A549 (cell line): ENCODE data around the gene XPO6. TPM values are rescaled to one million over a fixed set of nuclear protein-coding genes. Genes with fewer than 3 reads are reported as not detected.

Source experiments
- ATAC-seq, 2 experiments: fragments of 200-7000 bp in 1 of 2; fragments of >200 bp in 1 of 2; cut with Nextera tagmentation in 1 of 2; cut with Tn5 transposase in 1 of 2; 3 replicates each; pipeline versions ENCODE4 v1.8.0 to v1.9.1; 2018 to 2020; ENCODE audit warnings: mild to moderate bottlenecking in 1 of 2, moderate library complexity in 1 of 2
- CTCF ChIA-PET: fragments of 300-600 bp; sonication (Branson Sonifier 250); formaldehyde crosslinking; extraction: SDS; loops from one replicate; lab custom pipeline; 2021; ENCODE audit warnings: antibody characterized with exemption, inconsistent platforms; lab: Yijun Ruan, JAX
- POLR2A ChIA-PET: fragments of 350-600 bp; formaldehyde crosslinking; extraction: SDS; loops from one replicate; lab custom pipeline; 2021; ENCODE audit warnings: antibody characterized with exemption, inconsistent platforms; lab: Yijun Ruan, JAX
- DNase-seq, 2 experiments: peaks; one replicate each; pipeline versions ENCODE4 v3.0.0 to v3.0.0-alpha.2; 2011 to 2016; ENCODE audit warnings: low read depth in 1 of 2, low spot score in 1 of 2
- FAIRE-seq: peaks from 2 replicates; lab custom pipeline; 2011; peaks lifted over from hg19 to GRCh38; lab: Jason Lieb, UNC
- H3K27ac ChIP-seq, 2 experiments: fragments of >200 bp; sonication (Bioruptor Twin); formaldehyde crosslinking; 3 replicates each; pipeline ENCODE4 v1.5.1; 2016 to 2017
- H3K4me1 ChIP-seq: fragments of >200 bp; sonication (Bioruptor Twin); formaldehyde crosslinking; 3 replicates; pipeline ENCODE4 v1.6.1; 2016
- H3K4me2 ChIP-seq: fragments of >200 bp; sonication (Bioruptor Twin); formaldehyde crosslinking; 3 replicates; pipeline ENCODE4 v1.6.1; 2016
- H3K4me3 ChIP-seq: fragments of >200 bp; sonication (Bioruptor Twin); formaldehyde crosslinking; 3 replicates; pipeline ENCODE4 v1.5.1; 2016
- H3K9me3 ChIP-seq: fragments of >200 bp; sonication (Bioruptor Twin); formaldehyde crosslinking; 3 replicates; pipeline ENCODE4 v1.6.1; 2016
- CHD2 ChIP-seq: fragments of 150-350 bp; IDR thresholded peaks from 2 replicates; pipeline ENCODE4 v1.6.1; 2014; ENCODE audit warnings: low read length; ENCODE audit not compliant: partially characterized antibody
- CHD4 ChIP-seq: fragments of 200-600 bp; sonication (generic); IDR thresholded peaks from 2 replicates; pipeline ENCODE4 v1.6.1; 2016; ENCODE audit warnings: antibody characterized with exemption, mild to moderate bottlenecking, borderline replicate concordance
- CTCF ChIP-seq: fragments of >200 bp; sonication (Bioruptor Twin); formaldehyde crosslinking; IDR thresholded peaks from 3 replicates; pipeline ENCODE4 v1.5.1; 2016
- EHF ChIP-seq: fragments of 250-450 bp; sonication (Bioruptor Pico); IDR thresholded peaks from 2 replicates; pipeline ENCODE4 v1.5.0; 2020; ENCODE audit warnings: mild to moderate bottlenecking
- ESRRA ChIP-seq: fragments of 150-350 bp; IDR thresholded peaks from 2 replicates; pipeline ENCODE4 v1.6.1; 2014; ENCODE audit warnings: mild to moderate bottlenecking, low read length, borderline replicate concordance
- FOSB ChIP-seq: fragments of 250-450 bp; sonication (Bioruptor Pico); IDR thresholded peaks from 2 replicates; pipeline ENCODE4 v1.5.0; 2020; ENCODE audit warnings: mild to moderate bottlenecking, moderate library complexity
- FOSL2 ChIP-seq, 2 experiments: fragments of 450-650 bp in 1 of 2; fragments of >200 bp in 1 of 2; sonication (Bioruptor Twin) in 1 of 2; formaldehyde crosslinking; IDR thresholded peaks; 2 replicates each; pipeline versions ENCODE4 v1.5.0 to v1.6.1; 2016 to 2020; ENCODE audit warnings: mild to moderate bottlenecking in 1 of 2, moderate library complexity in 1 of 2
- GATA3 ChIP-seq: IDR thresholded peaks from 2 replicates; pipeline ENCODE4 v1.6.1; 2012; ENCODE audit warnings: borderline replicate concordance
- HES2 ChIP-seq: fragments of >200 bp; sonication (Bioruptor Twin); formaldehyde crosslinking; IDR thresholded peaks from 2 replicates; pipeline ENCODE4 v1.6.1; 2016
- HOXA7 ChIP-seq: fragments of 250-450 bp; sonication (Bioruptor Pico); IDR thresholded peaks from 2 replicates; pipeline ENCODE4 v1.5.0; 2020; ENCODE audit warnings: mild to moderate bottlenecking, moderate library complexity
- JUN ChIP-seq, 2 experiments: fragments of >200 bp; sonication (Bioruptor Twin); formaldehyde crosslinking; IDR thresholded peaks; 2 replicates in 1 of 2; 3 replicates in 1 of 2; pipeline ENCODE4 v1.6.1; 2016 to 2017
- MAX ChIP-seq: IDR thresholded peaks from 2 replicates; pipeline ENCODE4 v1.6.1; 2012
- MAZ ChIP-seq: fragments of 150-350 bp; IDR thresholded peaks from 2 replicates; pipeline ENCODE4 v1.6.1; 2014; ENCODE audit warnings: antibody characterized with exemption, low read depth, low read length, borderline replicate concordance
- POLR2A ChIP-seq: IDR thresholded peaks from 2 replicates; pipeline ENCODE4 v1.6.1; 2012; ENCODE audit warnings: mild to moderate bottlenecking, low read length
- REST ChIP-seq: fragments of 200-600 bp; sonication (generic); IDR thresholded peaks from 2 replicates; pipeline ENCODE4 v1.6.1; 2016; ENCODE audit warnings: antibody characterized with exemption, mild to moderate bottlenecking, moderate library complexity
- RFX5 ChIP-seq: fragments of 450-650 bp; IDR thresholded peaks from 2 replicates; pipeline ENCODE4 v1.7.1; 2014; ENCODE audit warnings: antibody characterized with exemption, mild to moderate bottlenecking, moderate library complexity
- USF2 ChIP-seq: fragments of 450-650 bp; IDR thresholded peaks from 2 replicates; pipeline ENCODE4 v1.6.1; 2014; ENCODE audit warnings: antibody characterized with exemption
- ZNF302 ChIP-seq: fragments of 250-450 bp; sonication (Bioruptor Pico); IDR thresholded peaks from 2 replicates; pipeline ENCODE4 v1.9.0; 2021; ENCODE audit warnings: inconsistent platforms, mild to moderate bottlenecking, moderate library complexity
- WGBS: methylation state at CpG from one replicate; pipeline ENCODE4 v1.1.6; 2017; ENCODE audit errors: missing lambda C conversion rate; 5-methylcytosine and 5-hydroxymethylcytosine counted together
- polyA plus RNA-seq, 4 experiments: library from polyadenylated mRNA; depleted of rRNA in 3 of 4; stranded (reverse); fragments of >200 nt; fragmentation: RNase III in 1 of 4; extraction: RNeasy Plus Mini Kit Qiagen cat#74134 plus additional on column Dnase treatment in 1 of 4; gene quantifications; 2 replicates in 3 of 4; 3 replicates in 1 of 4; pipeline ENCODE4 v1.2.3, GENCODE V29; 2011 to 2017
- TF ChIP-seq, protein P1 (sequence below): IDR thresholded peaks from 2 replicates; pipeline ENCODE4 v1.6.1; 2012; ENCODE audit warnings: low read depth, borderline replicate concordance
- TF ChIP-seq, protein P2 (sequence below): fragments of 250-450 bp; sonication (Bioruptor Pico); IDR thresholded peaks from 2 replicates; pipeline ENCODE4 v1.5.0; 2020; ENCODE audit warnings: low read depth, mild to moderate bottlenecking, moderate library complexity
- TF ChIP-seq, protein P3 (sequence below): fragments of 250-450 bp; sonication (Bioruptor Pico); IDR thresholded peaks from 2 replicates; pipeline ENCODE4 v1.5.0; 2021; ENCODE audit warnings: mild to moderate bottlenecking, moderate library complexity, borderline replicate concordance

XPO6 gene
- polyA plus RNA-seq, 2 of the 4 experiments (the other 2 are of a cell fraction), result 63.0 to 108 TPM

DNA sequence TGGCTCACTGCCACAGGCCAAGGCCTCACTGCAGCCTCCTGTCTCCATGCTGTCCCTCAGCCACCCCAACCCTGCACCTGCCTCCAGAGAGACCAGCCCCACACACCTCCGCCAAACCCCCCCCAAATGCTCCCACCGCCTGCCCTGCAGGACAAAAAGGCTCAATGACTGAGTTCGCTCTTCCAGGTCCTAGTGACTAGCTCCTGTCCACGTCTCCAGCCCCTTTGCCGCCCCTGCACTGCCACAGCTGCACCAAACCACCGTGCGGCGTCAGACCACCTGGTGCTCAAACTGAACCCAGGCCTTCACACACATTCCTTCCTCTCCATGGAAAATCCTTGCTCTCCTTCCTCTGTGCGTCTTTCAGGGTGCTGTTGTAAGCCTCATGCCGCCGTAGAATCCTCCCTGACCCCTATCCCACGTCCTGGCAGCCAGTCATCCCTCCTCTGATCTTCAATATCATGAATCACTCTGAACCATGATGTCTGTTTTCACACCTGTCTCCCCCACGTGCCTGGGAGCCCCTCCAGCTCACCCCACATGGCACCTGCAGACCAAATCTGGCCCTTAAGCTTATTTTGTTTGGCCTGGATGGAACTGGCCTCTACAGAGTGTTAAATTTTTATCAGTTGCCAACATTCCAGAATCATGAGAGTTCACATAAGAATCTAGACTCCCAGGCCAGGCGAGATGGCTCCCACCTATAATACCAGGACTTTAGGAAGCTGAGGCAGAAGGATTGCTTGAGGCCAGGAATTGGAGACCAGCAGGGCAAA lies 144.0 kb downstream of the XPO6 start (continued):
- TF ChIP-seq FOSL2 (IDR thresholded peaks at IDR 0.05) (no peak), FOSL2 (CRISPR knock-in tag; IDR thresholded peaks at IDR 0.05) (no peak), ESRRA (no peak), FOSB (no peak), CHD2 (no peak)

- WGBS, result 55% methylated on average over 15 of the region's 15 CpGs
- TF ChIP-seq, protein P1, sequence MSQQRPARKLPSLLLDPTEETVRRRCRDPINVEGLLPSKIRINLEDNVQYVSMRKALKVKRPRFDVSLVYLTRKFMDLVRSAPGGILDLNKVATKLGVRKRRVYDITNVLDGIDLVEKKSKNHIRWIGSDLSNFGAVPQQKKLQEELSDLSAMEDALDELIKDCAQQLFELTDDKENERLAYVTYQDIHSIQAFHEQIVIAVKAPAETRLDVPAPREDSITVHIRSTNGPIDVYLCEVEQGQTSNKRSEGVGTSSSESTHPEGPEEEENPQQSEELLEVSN, result no peak
- TF ChIP-seq, protein P2, sequence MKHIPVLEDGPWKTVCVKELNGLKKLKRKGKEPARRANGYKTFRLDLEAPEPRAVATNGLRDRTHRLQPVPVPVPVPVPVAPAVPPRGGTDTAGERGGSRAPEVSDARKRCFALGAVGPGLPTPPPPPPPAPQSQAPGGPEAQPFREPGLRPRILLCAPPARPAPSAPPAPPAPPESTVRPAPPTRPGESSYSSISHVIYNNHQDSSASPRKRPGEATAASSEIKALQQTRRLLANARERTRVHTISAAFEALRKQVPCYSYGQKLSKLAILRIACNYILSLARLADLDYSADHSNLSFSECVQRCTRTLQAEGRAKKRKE (CRISPR knock-in tag), result no peak
- TF ChIP-seq CHD4 (no peak), ZNF302 (CRISPR knock-in tag) (no peak), MAX (no peak), HOXA7 (CRISPR knock-in tag) (no peak), RFX5 (no peak), JUN (IDR thresholded peaks at IDR 0.05) (no peak), REST (no peak), EHF (CRISPR knock-in tag) (no peak)
- POLR2A ChIA-PET, result no interaction called here
- peaks cover 4% of the 10 kb centered on the region; the same call in 1 of the 3 replicates for H3K4me1 ChIP-seq
- H3K4me2 ChIP-seq, result no peak overlapping the region
- no peak for ATAC-seq
- H3K27ac ChIP-seq, result no peak overlapping the region
- DNase-seq, result no peak
- no peak overlapping the region for H3K4me3 ChIP-seq
- FAIRE-seq, result no peak
- H3K9me3 ChIP-seq, result no peaks in the 10 kb centered on the region
- CTCF ChIA-PET, result interaction anchor here (1.5 to 3.1 kb wide), 3 partner anchors 10 to 92 kb away, joined by 4 to 13 read pairs (median 5); no protein-coding TSS in a partner anchor
Measured at GRCh38 chr16:28064706-28065249, 147.0 kb downstream of the XPO6 start.

DNA sequence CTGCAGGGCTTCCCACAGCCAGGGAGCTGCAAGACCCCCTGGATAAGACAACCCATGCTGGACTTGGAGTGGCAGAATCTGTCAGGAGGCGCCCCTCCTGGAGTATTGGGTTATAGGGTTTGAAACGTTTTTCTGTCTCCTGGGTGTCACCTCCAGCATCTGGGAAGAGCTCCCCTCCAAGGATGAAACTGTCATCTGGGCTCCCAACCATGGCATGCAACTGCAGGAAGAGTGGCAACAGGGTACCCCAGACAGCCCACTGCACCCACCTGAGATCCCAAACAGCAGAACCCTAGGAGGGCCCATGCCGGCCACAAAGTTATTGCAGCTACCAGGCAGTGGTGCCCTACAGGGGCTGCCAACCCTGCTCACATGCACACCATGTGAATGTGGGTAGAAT lies 147.6 kb downstream of the XPO6 start:
- ChIA-PET POLR2A (no interaction called here), CTCF (interaction anchor here (1.5 to 3.1 kb wide), 3 partner anchors 9 to 91 kb away, joined by 4 to 13 read pairs (median 5); no protein-coding TSS in a partner anchor)
- Histone ChIP-seq H3K4me2 (peak overlapping the region; percentile 98; the same call in 1 of the 3 replicates), H3K9me3 (no peaks in the 10 kb centered on the region), H3K27ac (no peak overlapping the region), H3K4me3 (no peak overlapping the region), H3K4me1 (peaks cover 4% of the 10 kb centered on the region; the same call in 1 of the 3 replicates)
- ATAC-seq (no peak), DNase-seq (no peak)
- TF ChIP-seq POLR2A (no peak), USF2 (no peak), CHD4 (no peak), CTCF (no peak), MAZ (no peak), HES2 (no peak), GATA3 (no peak)
- TF ChIP-seq, protein P2 (CRISPR knock-in tag), result no peak
- TF ChIP-seq, protein P3, sequence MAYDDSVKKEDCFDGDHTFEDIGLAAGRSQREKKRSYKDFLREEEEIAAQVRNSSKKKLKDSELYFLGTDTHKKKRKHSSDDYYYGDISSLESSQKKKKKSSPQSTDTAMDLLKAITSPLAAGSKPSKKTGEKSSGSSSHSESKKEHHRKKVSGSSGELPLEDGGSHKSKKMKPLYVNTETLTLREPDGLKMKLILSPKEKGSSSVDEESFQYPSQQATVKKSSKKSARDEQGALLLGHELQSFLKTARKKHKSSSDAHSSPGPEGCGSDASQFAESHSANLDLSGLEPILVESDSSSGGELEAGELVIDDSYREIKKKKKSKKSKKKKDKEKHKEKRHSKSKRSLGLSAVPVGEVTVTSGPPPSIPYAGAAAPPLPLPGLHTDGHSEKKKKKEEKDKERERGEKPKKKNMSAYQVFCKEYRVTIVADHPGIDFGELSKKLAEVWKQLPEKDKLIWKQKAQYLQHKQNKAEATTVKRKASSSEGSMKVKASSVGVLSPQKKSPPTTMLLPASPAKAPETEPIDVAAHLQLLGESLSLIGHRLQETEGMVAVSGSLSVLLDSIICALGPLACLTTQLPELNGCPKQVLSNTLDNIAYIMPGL (CRISPR knock-in tag), result no peak
- TF ChIP-seq, all 56 proteins: peak for 0
- no peak for FAIRE-seq
- 0% methylated on average over 1 of the region's 3 CpGs for WGBS
